ENCODE measurements around the gene C1QTNF3. TPM values are rescaled to one million over a fixed set of nuclear protein-coding genes. Genes with fewer than 3 reads are reported as not detected.

The C1QTNF3 gene
- total and polyA plus RNA-seq, 2 of the 8 experiments (the other 6 are each of a cell fraction or from before 2014, with no cell fraction given), result 1.0 to 1.2 TPM

DNA sequence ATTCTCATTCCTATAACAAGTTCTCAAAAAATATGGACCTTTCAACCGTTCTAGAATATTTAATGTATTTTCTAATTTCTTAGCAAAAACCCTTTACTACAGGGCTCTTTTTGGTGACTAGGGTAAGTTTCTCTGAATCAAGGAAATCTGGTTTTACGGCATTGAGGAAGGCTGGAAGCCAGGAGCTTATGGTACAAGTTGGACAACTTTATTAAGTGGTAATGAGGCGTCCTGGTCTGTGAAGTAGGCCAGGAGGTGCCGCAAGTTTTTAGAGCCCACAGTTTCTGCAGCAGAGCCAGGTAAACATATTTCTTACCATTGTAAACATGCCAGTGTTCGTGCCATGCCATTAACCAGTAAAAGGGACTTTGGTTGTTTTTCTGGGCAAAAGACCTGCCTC is 14.6 kb upstream of the C1QTNF3 start (continued):
- TF ChIP-seq RNF2 (IDR thresholded peaks at IDR 0.05; ENCODE audit: borderline replicate concordance, low read depth, low read length, missing control alignments, poor library complexity, severe bottlenecking) (no peak), FOSL1 (IDR thresholded peaks at IDR 0.05; ENCODE audit: insufficient read depth, low read depth, low read length) (no peak), KDM1A (IDR thresholded peaks at IDR 0.05; ENCODE audit: borderline replicate concordance, low read length) (no peak)
